GM21390 (cell line): Measurements from ENCODE around the gene SLC28A1.

ENCODE experiments used
- ATAC-seq: cut with Tn5 transposase; IDR thresholded peaks from one replicate; pipeline ENCODE4 v1.9.1; 2021; ENCODE audit not compliant: unreplicated experiment

Gene SLC28A1

GRCh38 chr15:84883466-84883865 lies 996 bp upstream of the SLC28A1 start:
- no peak for ATAC-seq

GRCh38 chr15:84885801-84886200 lies 1.3 kb downstream of the SLC28A1 start:
- ATAC-seq, result no peak

GRCh38 chr15:84886211-84886983 lies 1.9 kb downstream of the SLC28A1 start:
- ATAC-seq, result no peak

- no peak for ATAC-seq
Measured at GRCh38 chr15:84886984-84887299, 2.5 kb downstream of the SLC28A1 start.

GRCh38 chr15:84887938-84888337 lies 3.5 kb downstream of the SLC28A1 start:
- no peak for ATAC-seq

GRCh38 chr15:84888639-84889038 lies 4.2 kb downstream of the SLC28A1 start:
- ATAC-seq, result no peak

GRCh38 chr15:84889313-84889990 lies 5.0 kb downstream of the SLC28A1 start:
- no peak for ATAC-seq

- no peak for ATAC-seq
Measured at GRCh38 chr15:84889991-84890669, 5.7 kb downstream of the SLC28A1 start.

- ATAC-seq, result no peak
Measured at GRCh38 chr15:84890670-84891162, 6.3 kb downstream of the SLC28A1 start.

GRCh38 chr15:84891339-84891738 lies 6.9 kb downstream of the SLC28A1 start:
- ATAC-seq, result no peak

GRCh38 chr15:84892786-84893307 lies 8.4 kb downstream of the SLC28A1 start:
- no peak for ATAC-seq

GRCh38 chr15:84893607-84894006 lies 9.1 kb downstream of the SLC28A1 start:
- ATAC-seq, result no peak

GRCh38 chr15:84894736-84895425 lies 10.4 kb downstream of the SLC28A1 start:
- no peak for ATAC-seq

GRCh38 chr15:84898761-84899160 lies 14.3 kb downstream of the SLC28A1 start:
- no peak for ATAC-seq

GRCh38 chr15:84899750-84900149 lies 15.3 kb downstream of the SLC28A1 start:
- ATAC-seq, result no peak

- ATAC-seq, result no peak
Measured at GRCh38 chr15:84901540-84901939, 17.1 kb downstream of the SLC28A1 start.

GRCh38 chr15:84903751-84904150 lies 19.3 kb downstream of the SLC28A1 start:
- no peak for ATAC-seq

- no peak for ATAC-seq
Measured at GRCh38 chr15:84904419-84904818, 20.0 kb downstream of the SLC28A1 start.

- no peak for ATAC-seq
Measured at GRCh38 chr15:84905016-84905916, 20.8 kb downstream of the SLC28A1 start.

GRCh38 chr15:84907731-84908130 lies 23.3 kb downstream of the SLC28A1 start:
- ATAC-seq, result no peak
